A549 (cell line): Measurements from ENCODE around the gene PYGB.

Source experiments
- CHD4 ChIP-seq: fragments of 200-600 bp; sonication (generic); IDR thresholded peaks from 2 replicates; pipeline ENCODE4 v1.6.1; 2016; ENCODE audit warnings: antibody characterized with exemption, mild to moderate bottlenecking, borderline replicate concordance
- CTCF ChIP-seq: fragments of >200 bp; sonication (Bioruptor Twin); formaldehyde crosslinking; IDR thresholded peaks from 3 replicates; pipeline ENCODE4 v1.5.1; 2016
- EP300 ChIP-seq, 2 experiments: fragments of >200 bp; sonication (Bioruptor Twin); formaldehyde crosslinking; IDR thresholded peaks; 2 replicates in 1 of 2; 3 replicates in 1 of 2; pipeline ENCODE4 v1.6.1; 2016 to 2017
- ESRRA ChIP-seq: fragments of 150-350 bp; IDR thresholded peaks from 2 replicates; pipeline ENCODE4 v1.6.1; 2014; ENCODE audit warnings: mild to moderate bottlenecking, low read length, borderline replicate concordance
- HMGXB4 ChIP-seq: fragments of 250-450 bp; sonication (Bioruptor Pico); IDR thresholded peaks from 2 replicates; pipeline ENCODE4 v1.5.0; 2021; ENCODE audit warnings: mild to moderate bottlenecking, moderate library complexity, borderline replicate concordance
- MAX ChIP-seq: IDR thresholded peaks from 2 replicates; pipeline ENCODE4 v1.6.1; 2012
- MAZ ChIP-seq: fragments of 150-350 bp; IDR thresholded peaks from 2 replicates; pipeline ENCODE4 v1.6.1; 2014; ENCODE audit warnings: antibody characterized with exemption, low read depth, low read length, borderline replicate concordance
- PBX3 ChIP-seq: IDR thresholded peaks from 2 replicates; pipeline ENCODE4 v1.6.1; 2012
- POLR2A ChIP-seq: IDR thresholded peaks from 2 replicates; pipeline ENCODE4 v1.6.1; 2012; ENCODE audit warnings: mild to moderate bottlenecking, low read length
- RAD21 ChIP-seq, 2 experiments: fragments of >200 bp in 1 of 2; sonication (Bioruptor Twin) in 1 of 2; formaldehyde crosslinking in 1 of 2; IDR thresholded peaks in 1 of 2; conservative IDR thresholded peaks in 1 of 2; 2 replicates in 1 of 2; 3 replicates in 1 of 2; pipeline ENCODE4 v1.6.1; 2012 to 2018; ENCODE audit warnings: inconsistent platforms in 1 of 2
- RNF2 ChIP-seq: fragments of 200-600 bp; sonication (generic); IDR thresholded peaks from 2 replicates; pipeline ENCODE4 v1.6.1; 2016; ENCODE audit warnings: low read depth, mild to moderate bottlenecking, antibody characterized with exemption, moderate library complexity, borderline replicate concordance
- SMC3 ChIP-seq: fragments of >200 bp; sonication (Bioruptor Twin); formaldehyde crosslinking; IDR thresholded peaks from 3 replicates; pipeline ENCODE4 v1.6.1; 2018; ENCODE audit warnings: inconsistent platforms
- USF2 ChIP-seq: fragments of 450-650 bp; IDR thresholded peaks from 2 replicates; pipeline ENCODE4 v1.6.1; 2014; ENCODE audit warnings: antibody characterized with exemption

- TF ChIP-seq CTCF (no peak), EP300 (IDR thresholded peaks at IDR 0.05) (no peak), MAZ (no peak), SMC3 (no peak), CHD4 (no peak), RAD21 (conservative IDR thresholded peaks at IDR 0.05 in 1 of 2, IDR thresholded peaks at IDR 0.05 in 1 of 2) (no peak), MAX (no peak), HMGXB4 (no peak), POLR2A (no peak), RNF2 (no peak), USF2 (no peak), PBX3 (no peak), ESRRA (no peak)
Observed at GRCh38 chr20:25302596-25302995, 54.7 kb downstream of the PYGB start.
